Endothelial cell of umbilical vein (primary cell): ENCODE results near the gene P2RX2.

Source experiments
- CTCF ChIP-seq, 2 donors: IDR thresholded peaks; 1 replicate in 1 of 2; 2 replicates in 1 of 2; pipeline ENCODE4 v1.5.1; 2011; ENCODE audit warnings: low read length in 2 of 2, mild to moderate bottlenecking in 2 of 2, moderate library complexity in 2 of 2, control low read depth in 1 of 2, inconsistent platforms in 1 of 2, low read depth in 1 of 2; ENCODE audit not compliant: insufficient read depth in 1 of 2; ENCODE audit errors: extremely low read depth in 1 of 2
- EZH2 ChIP-seq: IDR thresholded peaks from 2 replicates; pipeline ENCODE4 v1.6.1; 2012; ENCODE audit warnings: borderline replicate concordance, low read depth, mild to moderate bottlenecking, moderate library complexity, low read length, inconsistent platforms; ENCODE audit not compliant: severe bottlenecking
- FOS ChIP-seq: IDR thresholded peaks from 2 replicates; pipeline ENCODE4 v1.6.1; 2011; ENCODE audit warnings: mild to moderate bottlenecking, low read length, moderate library complexity, borderline replicate concordance; ENCODE audit not compliant: insufficient read depth
- GATA2 ChIP-seq: IDR thresholded peaks from 2 replicates; pipeline ENCODE4 v1.7.0; 2011; ENCODE audit warnings: low read depth, mild to moderate bottlenecking, moderate library complexity, mixed read lengths, low read length; ENCODE audit not compliant: insufficient read length, insufficient read depth
- MYC ChIP-seq: IDR thresholded peaks from one replicate; pipeline ENCODE4 v1.6.1; 2011; ENCODE audit warnings: mild to moderate bottlenecking, low read depth, low read length
- POLR2A ChIP-seq: IDR thresholded peaks from 2 replicates; pipeline ENCODE4 v1.6.1; 2012; ENCODE audit warnings: low read depth, mild to moderate bottlenecking, control low read depth, low read length
- POLR2AphosphoS5 ChIP-seq: IDR thresholded peaks from 2 replicates; pipeline ENCODE4 v1.6.1; 2012; ENCODE audit warnings: low read depth, mild to moderate bottlenecking, control low read depth, low read length, moderate library complexity; ENCODE audit not compliant: insufficient read depth

GRCh38 chr12:132579744-132580143 is 38.8 kb upstream of the P2RX2 start:
- no peak for TF ChIP-seq POLR2AphosphoS5
- TF ChIP-seq CTCF (IDR thresholded peaks at IDR 0.05; ENCODE audit: extremely low read depth in 1 of 2, insufficient read depth in 1 of 2, low read depth in 1 of 2, low read length in 2 of 2) = no peak
- TF ChIP-seq POLR2A = no peak
- TF ChIP-seq EZH2 = no peak
- no peak for TF ChIP-seq MYC
- no peak for TF ChIP-seq GATA2
- TF ChIP-seq FOS = no peak
